Heart left ventricle (tissue), 16 donors: ENCODE data around the gene MAPK14. TPM values are rescaled to one million over a fixed set of nuclear protein-coding genes. Genes with fewer than 3 reads are reported as not detected.
A peak's percentile ranks its signal among the peaks of the same experiment; 100 is the strongest.
"Not testable (repeated sequence)": the region's sequence is repeated elsewhere in the genome, so short reads cannot be mapped to it uniquely, and the experiment has no call there.

Experiments
- ATAC-seq, 4 donors: fragments of 200-7000 bp; cut with Tn5 transposase; one replicate each; pipeline ENCODE4 v1.9.1; 2020 to 2022; ENCODE audit warnings: moderate library complexity in 4 of 4, mild to moderate bottlenecking in 3 of 4, moderate number of reproducible peaks in 1 of 4
- DNase-seq, 5 donors: peaks; one replicate each; pipeline ENCODE4 v3.0.0-alpha.2; 2020
- H3K27ac ChIP-seq, 12 donors: fragments of 200-600 bp; sonication (generic) in 4 of 12; one replicate each; pipeline versions ENCODE4 v1.5.0 to v1.8.0; 2016 to 2022; ENCODE audit warnings: mild to moderate bottlenecking in 2 of 12
- H3K27me3 ChIP-seq, 9 donors: fragments of 200-600 bp; sonication (generic) in 2 of 9; one replicate each; pipeline versions ENCODE4 v1.5.1 to v1.8.0; 2016 to 2022; ENCODE audit warnings: mild to moderate bottlenecking in 3 of 9
- H3K36me3 ChIP-seq, 9 donors: fragments of 200-600 bp; sonication (generic) in 2 of 9; one replicate each; pipeline versions ENCODE4 v1.5.0 to v1.8.0; 2018 to 2022; ENCODE audit warnings: mild to moderate bottlenecking in 2 of 9
- H3K4me1 ChIP-seq, 12 donors: fragments of 200-600 bp; sonication (generic) in 4 of 12; one replicate each; pipeline versions ENCODE4 v1.5.0 to v1.8.0; 2016 to 2022; ENCODE audit warnings: mild to moderate bottlenecking in 3 of 12
- H3K4me3 ChIP-seq, 12 donors: fragments of 200-600 bp; sonication (generic) in 4 of 12; one replicate each; pipeline versions ENCODE4 v1.5.0 to v1.8.0; 2017 to 2022; ENCODE audit warnings: mild to moderate bottlenecking in 9 of 12, moderate library complexity in 4 of 12
- H3K9me3 ChIP-seq, 12 donors: fragments of 200-600 bp; sonication (generic) in 4 of 12; one replicate each; pipeline versions ENCODE4 v1.5.0 to v1.8.0; 2016 to 2022; ENCODE audit warnings: mild to moderate bottlenecking in 1 of 12
- CTCF ChIP-seq, 12 donors: fragments of 200-600 bp; sonication (generic) in 4 of 12; IDR thresholded peaks; one replicate each; pipeline versions ENCODE4 v1.5.0 to v1.8.0; 2018 to 2022; ENCODE audit warnings: antibody characterized with exemption in 12 of 12, mild to moderate bottlenecking in 5 of 12
- POLR2A ChIP-seq, 2 donors: fragments of 450-650 bp; IDR thresholded peaks; one replicate each; pipeline ENCODE4 v1.6.1; 2017; ENCODE audit warnings: antibody characterized with exemption in 2 of 2, mild to moderate bottlenecking in 2 of 2, moderate library complexity in 2 of 2
- WGBS, 4 donors: extraction: QIAGEN DNeasy Blood & Tissue Kit in 2 of 4; methylation state at CpG; one replicate each; pipeline versions ENCODE4 v1.1.5 to v1.1.7; 2013 to 2018; 5-methylcytosine and 5-hydroxymethylcytosine counted together
- intact Hi-C, 10 donors: fragments of 100-400 bp; cut with DNase I; formaldehyde crosslinking; loops; one replicate each; pipeline versions ENCODE4 v1.11.1 to v1.14.2; 2022
- polyA plus RNA-seq, 2 donors: library from polyadenylated mRNA; stranded (reverse); fragments of 200-250 nt; gene quantifications; one replicate each; pipeline ENCODE4 v1.2.3, GENCODE V29; 2013
- total RNA-seq, 9 donors: library from RNA; depleted of rRNA in 2 of 9; stranded (reverse); fragments of >200 nt in 2 of 9; fragmentation: NEBNext Ultra II Directional in 3 of 9; extraction: Animal tissue kit (Norgen Biotek cat#: 25700) in 3 of 9; gene quantifications; one replicate each; pipeline versions ENCODE4 v1.1.0 to v1.2.4, GENCODE V29; 2016 to 2023
- donor health status: ischemic (EF 13 %, LVEDD 7.1; RV severe dilation, severe dysfunction).
- donor health status: healthy with polysubstance abuse.
- donor health status: DM: no; HTN: yes; CAD: no.
- donor health status: DM: no; HTN: no; CAD: no.
- donor health status: ischemic (EF 25% LVEDD 6.9; RV normal size, moderate dysfunction).
- donor health status: ischemic (EF 25% LVEDD 5.7; RV mildly dilated, moderate dysfunction).
- donor health status: healthy.
- donor health status: DM: yes; HTN: yes; CAD: no.
- donor health status: ischemic (EF 35%, LVEDD 5.7; RV mildly dilated, moderate dysfunction).
- donor health status: nonischemic (EF 11% LVEDD 7.7; RV severe dilation, severe dysfunction).
- donor health status: DM: yes; HTN: yes; CAD: no.
- donor health status: PGD.
- donor health status: ischemic (EF 29% LVEDD 5.4; RV normal size, mild dysfunction).
- donor health status: nonischemic (EF 23%, LVEDD 6.1; RV moderate dilation, normal function).

The MAPK14 gene
- total and polyA plus RNA-seq, 11 donors: 7.0 to 46.5 (median 32.3) TPM

DNA sequence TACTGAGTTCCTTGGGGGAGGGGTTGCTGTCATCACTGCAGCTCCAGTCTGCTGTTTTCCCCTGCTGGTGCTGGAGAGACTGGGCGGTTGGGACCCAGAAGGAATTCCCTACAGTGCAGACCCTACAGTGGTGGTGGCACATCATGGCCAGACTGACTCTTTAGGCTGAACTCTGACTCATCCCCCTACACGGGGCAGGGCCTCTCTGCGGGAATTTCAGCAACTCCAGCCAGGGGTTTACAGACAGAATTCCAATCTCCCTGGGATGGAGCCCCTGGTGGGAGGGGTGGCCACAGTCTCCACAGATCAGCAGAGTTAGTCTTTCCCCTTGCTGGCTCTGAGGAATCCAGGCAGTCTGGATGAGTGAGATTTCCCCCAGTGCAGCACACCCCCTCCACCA, 55.8 kb downstream of the MAPK14 start:
- Histone ChIP-seq H3K27ac (no peak overlapping the region), H3K27me3 (no peaks in the 10 kb centered on the region), H3K4me1 (no peaks in the 10 kb centered on the region), H3K9me3 (peaks cover 0 to 20% (median 0%) of the 10 kb centered on the region in 12 donors), H3K4me3 (no peak overlapping the region), H3K36me3 (peaks cover 0 to 72% (median 65%) of the 10 kb centered on the region in 9 donors)
- 71 to 94% (median 84%) methylated on average over 2 to 3 of the region's 3 CpGs for WGBS, 4 donors
- TF ChIP-seq CTCF (IDR thresholded peaks at IDR 0.05) (no peak), POLR2A (IDR thresholded peaks at IDR 0.05) (no peak)
- ATAC-seq (no peak), DNase-seq (no peak)
- intact Hi-C loops: no loop called here

- H3K4me1 ChIP-seq, DNase-seq, H3K27ac ChIP-seq, intact Hi-C loops, H3K27me3 ChIP-seq, ATAC-seq, H3K4me3 ChIP-seq: not testable (repeated sequence)
- Histone ChIP-seq H3K9me3 (peaks cover 0 to 11% (median 0%) of the 10 kb centered on the region in 12 donors), H3K36me3 (peaks cover 0 to 51% (median 36%) of the 10 kb centered on the region in 9 donors)
- WGBS, 4 donors: 90 to 95% (median 95%) methylated on average over 5 of the region's 5 CpGs
Observed at GRCh38 chr6:36088204-36088603, 60.6 kb downstream of the MAPK14 start.

GRCh38 chr6:36089048-36089447, 61.4 kb downstream of the MAPK14 start:
- H3K27me3 ChIP-seq: no peaks in the 10 kb centered on the region
- DNase-seq (no peak), ATAC-seq (no peak)
- H3K4me1 ChIP-seq: no peaks in the 10 kb centered on the region
- WGBS, 4 donors: 93 to 98% (median 96%) methylated on average over 5 of the region's 5 CpGs
- no peak overlapping the region for H3K27ac ChIP-seq
- peaks cover 0 to 44% (median 28%) of the 10 kb centered on the region in 9 donors for H3K36me3 ChIP-seq
- intact Hi-C loops: no loop called here
- no peak overlapping the region for H3K4me3 ChIP-seq
- peaks cover 0 to 11% (median 0%) of the 10 kb centered on the region in 12 donors for H3K9me3 ChIP-seq
- TF ChIP-seq CTCF (IDR thresholded peaks at IDR 0.05): no peak
- TF ChIP-seq POLR2A (IDR thresholded peaks at IDR 0.05): no peak

GRCh38 chr6:36094238-36094637, 66.6 kb downstream of the MAPK14 start:
- ATAC-seq (no peak), DNase-seq (no peak)
- intact Hi-C loops: loop anchor here in 8 of 10 donors (2.0 to 10.0 kb wide), 4 partner anchors 21 to 339 kb away; partner anchors contain the start of genes MAPK14 (in 3 of the 8) and SLC26A8 (in 1 of the 8)
- TF ChIP-seq CTCF (IDR thresholded peaks at IDR 0.05) (no peak), POLR2A (IDR thresholded peaks at IDR 0.05) (no peak)
- Histone ChIP-seq H3K4me3 (no peak overlapping the region), H3K9me3 (no peaks in the 10 kb centered on the region), H3K36me3 (peaks cover 0 to 56% (median 22%) of the 10 kb centered on the region in 9 donors), H3K27ac (peak overlapping the region in 2 of 12 donors; percentile 3 to 51), H3K4me1 (peaks cover 0 to 18% (median 9%) of the 10 kb centered on the region in 12 donors), H3K27me3 (no peaks in the 10 kb centered on the region)
- 95 to 98% (median 96%) methylated on average over 2 of the region's 2 CpGs for WGBS, 4 donors
